NCI-H526 (cell line): ENCODE data around the gene UBE2Z.

Experiments
- DNase-seq, 2 experiments: peaks; one replicate each; lab custom pipeline; 2025; lab: John Stamatoyannopoulos, UW

The UBE2Z gene

GRCh38 chr17:48960834-48961515, 52.8 kb downstream of the UBE2Z start:
- no peak for DNase-seq

- DNase-seq = no peak
Measured at GRCh38 chr17:48961516-48962233, 53.5 kb downstream of the UBE2Z start.

DNA sequence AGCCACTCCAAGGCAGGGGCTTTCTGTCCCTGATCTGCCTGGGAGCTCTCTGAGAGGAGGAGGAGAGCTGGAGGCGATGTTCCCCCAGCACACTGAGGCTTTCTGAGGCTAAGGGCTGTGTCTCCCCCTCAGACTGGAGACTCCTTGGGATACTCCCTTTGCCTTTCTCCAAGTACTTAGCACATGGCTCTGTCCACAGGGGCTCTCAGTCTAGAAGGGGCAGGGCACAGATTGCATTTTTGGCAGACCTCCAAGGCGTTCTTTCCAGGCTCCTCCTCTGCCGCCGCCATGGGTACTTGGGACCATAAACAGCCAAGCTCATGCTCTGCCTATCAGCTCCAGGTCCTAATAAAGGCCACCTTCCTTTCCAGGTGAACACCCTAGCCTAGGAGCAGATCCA, 62.0 kb downstream of the UBE2Z start:
- DNase-seq = no peak

DNA sequence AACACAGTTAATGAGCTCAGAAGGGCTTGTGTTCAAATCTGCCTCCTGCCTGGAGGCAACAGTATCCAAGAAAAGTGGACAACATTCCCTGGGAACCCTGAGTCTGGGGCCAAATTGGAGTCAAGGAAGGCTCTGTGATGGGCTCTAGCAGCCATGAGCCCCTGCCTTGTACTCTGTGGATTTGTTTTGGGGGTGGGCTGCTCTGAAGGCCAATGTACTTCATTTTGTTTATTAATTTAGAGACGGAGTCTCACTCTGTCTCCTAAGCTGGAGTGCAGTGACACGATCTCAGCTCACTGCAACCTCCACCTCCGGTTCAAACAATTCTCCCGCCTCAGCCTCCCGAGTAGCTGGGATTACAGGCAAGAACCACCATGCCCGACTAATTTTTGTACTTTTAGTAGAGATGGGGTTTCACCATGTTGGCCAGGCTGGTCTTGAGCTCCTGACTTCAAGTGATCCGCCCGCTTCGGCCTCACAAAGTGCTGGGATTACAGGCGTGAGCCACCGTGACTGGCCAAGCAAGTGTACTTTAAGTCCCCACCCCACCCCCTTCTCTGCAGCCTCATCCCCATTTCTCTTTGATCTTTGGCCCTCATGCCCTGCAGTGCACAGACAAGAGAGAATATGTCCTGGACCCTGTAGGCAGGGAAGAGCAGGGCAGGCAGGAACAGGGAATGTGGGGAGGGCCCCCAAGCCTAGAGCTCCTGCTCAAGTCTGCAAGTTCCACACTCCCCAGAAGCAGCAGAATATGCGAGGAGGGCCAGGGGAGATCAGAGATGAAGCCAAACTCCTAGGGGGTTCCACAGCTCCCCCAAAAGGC, 62.9 kb downstream of the UBE2Z start:
- no peak for DNase-seq

GRCh38 chr17:48972749-48973097, 64.5 kb downstream of the UBE2Z start:
- DNase-seq = no peak

DNA sequence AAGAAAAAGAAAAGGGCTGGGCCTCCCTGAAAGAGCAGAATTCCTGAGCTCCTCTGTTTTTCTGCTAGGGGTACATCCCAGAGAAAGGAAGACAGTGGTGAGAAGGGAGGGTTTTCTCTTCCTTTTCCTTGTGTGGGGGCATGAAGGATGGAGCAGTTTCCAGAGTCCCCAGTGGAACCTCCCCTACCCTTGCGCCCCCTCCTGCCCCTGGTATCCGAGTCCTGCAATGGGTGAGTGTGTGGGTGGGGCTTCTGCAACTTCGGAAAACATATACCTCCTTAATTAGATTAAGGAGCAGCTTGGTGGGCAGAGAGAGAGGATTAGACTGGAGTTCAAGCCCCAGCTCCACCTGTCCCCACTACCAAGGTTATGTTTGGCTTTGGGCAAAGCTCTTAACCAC, 65.6 kb downstream of the UBE2Z start:
- no peak for DNase-seq
